ENCODE results near the gene PIPOX.
"Not testable (repeated sequence)": the region's sequence is repeated elsewhere in the genome, so short reads cannot be mapped to it uniquely, and the experiment has no call there.

The PIPOX gene

GRCh38 chr17:29076087-29076486, 33.1 kb downstream of the PIPOX start:
- DNase-seq (ENCODE audit: low read depth in 2 of 2) = no peak

- no peak for DNase-seq (ENCODE audit: low read depth in 2 of 2)
Measured at GRCh38 chr17:29076722-29077121, 33.8 kb downstream of the PIPOX start.

GRCh38 chr17:29077320-29077719, 34.4 kb downstream of the PIPOX start:
- DNase-seq (ENCODE audit: low read depth in 2 of 2) = no peak

GRCh38 chr17:29078183-29079045, 35.5 kb downstream of the PIPOX start:
- DNase-seq (ENCODE audit: low read depth in 2 of 2) = no peak

GRCh38 chr17:29079433-29079832, 36.5 kb downstream of the PIPOX start:
- no peak for DNase-seq (ENCODE audit: low read depth in 2 of 2)

DNA sequence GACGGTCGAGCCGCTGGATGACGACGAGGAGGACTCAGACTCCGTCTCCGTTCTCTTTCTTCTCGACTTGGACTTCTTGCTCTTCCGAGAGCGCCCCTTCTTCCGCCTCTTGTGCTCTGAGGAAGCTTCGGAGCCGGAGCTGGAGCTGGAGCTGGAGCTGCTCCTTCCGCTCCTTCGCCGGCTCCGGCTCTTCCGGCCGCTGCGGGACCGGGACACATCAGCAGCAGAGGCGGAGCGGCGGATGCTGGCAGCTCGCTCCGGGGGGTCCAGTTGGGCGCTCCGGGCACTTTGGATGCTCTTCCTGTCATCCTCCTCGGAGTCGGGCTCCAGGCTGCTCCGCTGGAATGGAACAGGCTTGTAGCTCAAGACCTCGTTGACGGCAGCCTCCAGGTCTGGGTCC, 36.9 kb downstream of the PIPOX start:
- no peak for DNase-seq (ENCODE audit: low read depth in 2 of 2)

GRCh38 chr17:29080323-29080722, 37.4 kb downstream of the PIPOX start:
- no peak for DNase-seq (ENCODE audit: low read depth in 2 of 2)

GRCh38 chr17:29080965-29081364, 38.0 kb downstream of the PIPOX start:
- no peak for DNase-seq (ENCODE audit: low read depth in 2 of 2)

GRCh38 chr17:29084541-29085146, 41.7 kb downstream of the PIPOX start:
- no peak for DNase-seq (ENCODE audit: low read depth in 2 of 2)

DNA sequence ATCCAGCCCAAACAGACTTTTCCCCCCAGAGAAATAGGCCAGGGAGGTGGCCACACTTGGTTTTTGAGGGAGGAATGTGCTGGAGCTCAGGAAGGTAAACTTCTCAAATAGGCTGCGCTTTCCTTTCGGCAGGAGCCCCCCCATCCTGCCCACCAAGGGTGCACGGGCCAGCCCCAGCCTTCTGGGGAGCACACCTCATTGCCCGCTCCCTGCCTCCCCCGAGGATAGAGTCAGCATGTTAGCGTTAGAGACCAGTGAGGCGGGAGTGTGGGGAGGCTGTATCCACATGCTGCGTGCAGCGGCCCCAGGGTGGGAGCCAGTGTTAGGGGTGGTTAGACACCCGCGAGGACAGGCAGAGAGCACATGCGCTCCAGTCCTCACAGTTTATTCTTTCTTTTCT, 42.3 kb downstream of the PIPOX start:
- DNase-seq (ENCODE audit: low read depth in 2 of 2) = no peak

DNA sequence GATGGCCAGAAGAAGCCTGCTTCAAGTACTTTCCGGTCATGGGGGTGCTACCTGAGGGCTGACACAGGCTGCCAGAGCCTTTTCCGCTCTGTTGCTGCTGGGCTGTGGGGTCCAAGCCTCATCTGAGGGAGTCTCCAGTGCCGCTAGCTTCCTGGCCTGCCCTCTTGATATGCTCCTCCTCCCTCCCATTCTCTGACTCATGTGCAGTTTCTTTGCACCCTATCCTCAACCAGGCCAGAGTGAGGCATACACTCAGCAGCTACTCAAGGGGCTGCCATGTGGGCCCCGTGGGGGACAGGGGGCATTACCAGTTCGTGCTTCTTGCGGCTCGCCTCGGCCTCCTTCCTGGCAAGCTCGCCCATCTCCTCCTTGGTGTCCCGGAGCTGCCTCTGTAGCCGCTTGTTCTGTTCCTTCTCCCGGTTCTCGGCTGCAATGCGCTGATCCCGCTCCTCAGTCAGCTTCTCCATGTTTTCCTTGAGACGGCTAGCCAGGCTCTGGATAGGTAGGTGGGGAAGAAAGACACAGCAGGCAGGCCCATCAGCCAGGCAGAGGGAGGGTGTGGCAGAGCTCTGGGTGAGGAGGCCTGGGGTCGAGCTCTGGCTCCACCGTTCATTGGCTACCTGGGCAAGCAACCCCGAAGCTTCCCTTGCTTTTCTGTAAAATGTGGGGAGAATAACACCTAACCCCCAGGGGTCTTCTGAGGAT, 43.8 kb downstream of the PIPOX start:
- no peak for DNase-seq (ENCODE audit: low read depth in 2 of 2)

- DNase-seq (ENCODE audit: low read depth in 2 of 2) = not testable (repeated sequence)
Measured at GRCh38 chr17:29088782-29089181, 45.8 kb downstream of the PIPOX start.

- DNase-seq (ENCODE audit: low read depth in 2 of 2) = no peak
Measured at GRCh38 chr17:29089601-29090044, 46.7 kb downstream of the PIPOX start.

DNA sequence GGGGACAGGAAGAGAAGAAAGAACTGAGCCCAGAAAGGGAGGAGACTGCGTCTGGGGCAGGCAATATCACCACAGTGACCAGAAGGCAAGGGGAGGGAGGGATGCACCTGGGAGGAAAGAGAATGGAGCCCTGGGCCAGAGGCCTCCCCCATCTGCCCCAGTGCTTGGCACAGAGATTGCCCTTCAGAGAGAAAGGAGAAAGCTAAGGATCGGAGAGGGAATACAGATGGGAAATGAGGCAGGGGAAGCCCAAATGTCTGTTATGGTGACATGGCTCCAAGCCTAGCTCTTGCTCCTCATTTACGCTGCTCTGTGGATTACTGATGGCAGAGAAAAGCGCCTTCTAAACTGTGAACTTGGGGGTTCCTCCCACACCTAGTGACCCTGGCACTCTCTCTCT, 47.2 kb downstream of the PIPOX start:
- no peak for DNase-seq (ENCODE audit: low read depth in 2 of 2)

DNA sequence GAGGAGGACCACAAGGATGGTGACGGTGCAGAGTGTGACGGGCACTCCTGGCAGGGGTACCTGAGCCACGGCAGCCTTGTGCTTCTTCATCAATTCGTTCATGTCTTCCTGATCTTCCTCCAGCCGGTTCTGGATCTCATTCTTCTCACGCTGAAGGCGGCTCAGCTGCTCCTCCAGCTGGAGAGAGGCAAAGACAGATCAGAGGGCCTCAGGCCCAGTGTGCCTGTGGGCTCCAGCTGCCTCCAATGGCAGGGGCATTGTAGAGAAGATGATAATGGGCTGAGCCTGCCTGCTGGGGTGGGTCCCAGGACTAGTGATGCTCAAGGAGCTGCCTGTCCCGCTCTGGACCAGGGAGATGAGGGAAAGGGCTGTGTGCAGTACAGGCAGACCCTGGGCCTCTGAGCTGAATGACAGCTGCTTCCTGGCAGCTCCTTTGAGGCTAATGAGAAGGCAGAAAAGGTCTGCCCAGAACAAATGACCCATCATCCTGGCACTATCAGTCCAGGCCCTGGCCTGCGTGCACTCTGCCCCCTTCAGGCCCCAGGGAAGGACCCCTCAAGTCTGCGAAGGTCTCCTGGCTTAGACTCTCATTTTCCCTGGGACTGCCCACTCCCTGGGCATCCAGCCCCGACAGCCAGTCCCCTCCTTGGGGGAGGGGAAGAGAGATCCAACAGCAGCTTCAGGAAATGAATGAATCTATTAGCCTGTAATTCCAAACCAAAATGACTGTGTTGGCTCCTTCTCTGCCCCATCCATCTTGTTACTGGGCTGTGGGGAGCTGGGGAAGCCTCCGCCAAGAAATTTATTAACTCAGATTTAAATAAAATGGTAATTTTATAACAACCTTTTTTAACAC, 48.0 kb downstream of the PIPOX start:
- no peak for DNase-seq (ENCODE audit: low read depth in 2 of 2)

DNA sequence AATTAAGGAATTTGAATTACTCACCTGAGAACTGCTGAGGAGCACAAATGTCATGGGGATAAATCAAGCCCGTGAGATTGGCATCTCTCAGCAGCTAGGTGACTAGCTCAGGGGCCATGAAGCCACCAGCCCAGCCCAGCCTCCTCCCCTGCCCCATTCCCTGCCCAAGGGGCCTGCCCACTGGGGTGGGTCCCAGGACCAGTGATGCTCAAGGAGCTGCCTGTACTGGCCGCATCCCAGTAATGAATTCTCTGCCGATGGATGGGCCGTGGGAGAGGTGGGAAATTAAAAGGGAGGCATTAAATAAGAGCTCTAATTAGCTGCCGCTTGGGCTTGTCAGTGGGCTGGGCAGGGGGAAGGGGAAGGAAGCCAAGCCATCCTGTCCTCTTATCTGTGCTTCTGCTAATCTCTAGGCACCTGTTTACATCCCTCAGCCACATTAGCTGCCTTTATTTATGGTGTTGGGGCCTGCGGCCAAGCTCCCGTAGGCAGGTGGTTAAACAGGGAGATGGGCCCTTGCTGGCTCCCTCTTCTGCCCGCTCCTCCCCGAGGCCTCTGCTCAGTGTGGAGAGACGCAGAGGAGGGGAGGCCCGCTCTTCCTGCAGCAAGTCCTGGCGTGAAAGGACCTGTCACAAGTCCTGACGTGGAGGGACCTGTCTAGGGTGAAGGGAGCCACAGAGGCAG, 48.8 kb downstream of the PIPOX start:
- no peak for DNase-seq (ENCODE audit: low read depth in 2 of 2)

- DNase-seq (ENCODE audit: low read depth in 2 of 2) = no peak
Measured at GRCh38 chr17:29093090-29093871, 50.3 kb downstream of the PIPOX start.

DNA sequence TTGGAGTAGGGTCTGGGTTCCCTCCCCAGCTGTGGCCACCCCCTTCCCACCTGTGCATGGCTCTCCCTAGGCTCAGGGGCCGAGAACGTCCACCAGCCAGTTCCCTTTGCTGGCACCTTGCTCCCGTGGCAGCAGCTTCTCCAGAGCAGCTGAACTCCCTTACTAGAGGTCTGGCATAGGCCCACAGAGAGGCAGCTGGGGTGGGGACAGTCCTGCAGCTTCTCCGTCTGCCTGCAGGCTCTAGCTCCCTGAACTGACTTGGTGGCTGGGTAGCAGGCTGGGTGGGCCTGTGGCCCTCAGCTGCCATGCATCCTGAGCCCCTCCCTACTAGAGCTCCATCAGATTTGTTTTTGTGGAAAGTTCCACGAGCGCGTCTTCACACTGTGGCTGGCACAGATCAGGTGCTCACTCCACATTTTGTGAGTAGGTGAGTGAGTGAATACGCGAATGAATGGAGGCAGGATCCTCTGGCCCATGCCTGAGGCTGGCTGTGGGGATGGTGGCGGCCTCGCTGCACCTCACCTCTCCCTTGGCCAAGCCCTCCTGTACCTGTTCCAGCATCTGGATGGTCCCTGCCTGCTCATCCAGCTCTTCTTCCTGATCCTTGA, 51.3 kb downstream of the PIPOX start:
- DNase-seq (ENCODE audit: low read depth in 2 of 2) = no peak

- no peak for DNase-seq (ENCODE audit: low read depth in 2 of 2)
Measured at GRCh38 chr17:29095439-29095838, 52.5 kb downstream of the PIPOX start.

GRCh38 chr17:29096094-29096493, 53.2 kb downstream of the PIPOX start:
- no peak for DNase-seq (ENCODE audit: low read depth in 2 of 2)
